Measurements from ENCODE around the gene IL1R2. TPM values are rescaled to one million over a fixed set of nuclear protein-coding genes. Genes with fewer than 3 reads are reported as not detected.

IL1R2 gene
- total and polyA plus RNA-seq, 2 of the 13 experiments (the other 11 are each of a cell fraction or from before 2014, with no cell fraction given), result 3.6 to 7.3 TPM

GRCh38 chr2:102059151-102059550, 67.4 kb downstream of the IL1R2 start (continued):
- TF ChIP-seq PRDM10 (CRISPR knock-in tag; IDR thresholded peaks at IDR 0.05; ENCODE audit: low read depth) (no peak), ZBTB25 (CRISPR knock-in tag; IDR thresholded peaks at IDR 0.05) (no peak), ZBTB49 (CRISPR knock-in tag; IDR thresholded peaks at IDR 0.05; ENCODE audit: borderline replicate concordance) (0 out of 2 replicates have a peak, but pooled peaks have one; percentile 15), KMT2B (CRISPR knock-in tag; IDR thresholded peaks at IDR 0.05) (no peak), KDM2A (CRISPR knock-in tag; IDR thresholded peaks at IDR 0.05; ENCODE audit: borderline replicate concordance, low read depth) (no peak), ZNF569 (CRISPR knock-in tag; IDR thresholded peaks at IDR 0.05; ENCODE audit: borderline replicate concordance) (no peak), CCAR2 (optimal IDR thresholded peaks at IDR 0.05; ENCODE audit: low read depth, low read length) (no peak), NPAS2 (CRISPR knock-in tag; IDR thresholded peaks at IDR 0.05; ENCODE audit: borderline replicate concordance) (no peak), ZFP36 (IDR thresholded peaks at IDR 0.05; ENCODE audit: borderline replicate concordance, low read depth, low read length, partially characterized antibody) (no peak), ASH2L (IDR thresholded peaks at IDR 0.05; ENCODE audit: insufficient read length, low read depth, low read length) (no peak), ZBTB3 (CRISPR knock-in tag; IDR thresholded peaks at IDR 0.05; ENCODE audit: borderline replicate concordance, low read depth) (no peak), TP53 (CRISPR knock-in tag; conservative IDR thresholded peaks at IDR 0.05) (no peak), PITX1 (CRISPR knock-in tag; IDR thresholded peaks at IDR 0.05) (no peak), NFYB (CRISPR knock-in tag; IDR thresholded peaks at IDR 0.05) (no peak), TEAD3 (CRISPR knock-in tag; optimal IDR thresholded peaks at IDR 0.05; ENCODE audit: borderline replicate concordance) (no peak), CEBPG (CRISPR knock-in tag; IDR thresholded peaks at IDR 0.05) (peak; percentile 66), ZNF331 (CRISPR knock-in tag; IDR thresholded peaks at IDR 0.05) (no peak), EZH2 (conservative IDR thresholded peaks at IDR 0.05; ENCODE audit: low read depth, low read length) (no peak), MATR3 (CRISPR knock-in tag; IDR thresholded peaks at IDR 0.05) (no peak), PAF1 (CRISPR knock-in tag; IDR thresholded peaks at IDR 0.05) (no peak), FOXO4 (CRISPR knock-in tag; conservative IDR thresholded peaks at IDR 0.05) (no peak), SSRP1 (CRISPR knock-in tag; IDR thresholded peaks at IDR 0.05) (no peak), LCORL (IDR thresholded peaks at IDR 0.05) (no peak), LCORL (CRISPR knock-in tag; IDR thresholded peaks at IDR 0.05) (no peak)
